Hepatocyte (in vitro differentiated cells): ENCODE data around the gene PARP6.

ENCODE experiments used
- EZH2 ChIP-seq: fragments of 200-600 bp; sonication (generic); IDR thresholded peaks from 2 replicates; pipeline ENCODE4 v1.6.1; 2016; ENCODE audit warnings: antibody characterized with exemption, mild to moderate bottlenecking, borderline replicate concordance
- EZH2phosphoT487 ChIP-seq: fragments of 200-600 bp; sonication (generic); IDR thresholded peaks from one replicate; pipeline ENCODE4 v1.6.1; 2018; ENCODE audit warnings: antibody characterized with exemption, mild to moderate bottlenecking, low read depth, moderate library complexity; ENCODE audit not compliant: unreplicated experiment, severe bottlenecking
- TF ChIP-seq, protein P1 (sequence below): fragments of 200-600 bp; sonication (generic); IDR thresholded peaks from 2 replicates; pipeline ENCODE4 v1.5.1; 2016; ENCODE audit warnings: antibody characterized with exemption, mild to moderate bottlenecking; ENCODE audit not compliant: poor library complexity

DNA sequence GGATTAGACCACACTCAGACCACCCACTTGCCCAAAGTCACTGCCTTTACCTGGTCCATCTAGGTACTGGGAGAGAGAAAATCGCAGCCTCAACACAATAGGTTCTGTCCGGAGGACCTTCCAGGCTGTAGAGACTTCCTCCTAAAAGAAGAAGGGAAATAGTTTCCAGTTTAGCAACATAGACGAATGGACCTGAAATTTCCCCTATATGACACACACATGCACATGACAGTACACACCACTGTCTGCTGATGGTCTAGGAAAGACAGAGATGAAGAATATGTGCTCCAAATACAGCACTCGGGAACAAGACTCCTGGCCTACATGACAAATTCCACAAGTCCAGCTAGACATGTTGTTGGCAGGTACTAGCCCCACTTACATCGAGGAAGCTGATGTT is 7.3 kb downstream of the PARP6 start:
- TF ChIP-seq, protein P1, sequence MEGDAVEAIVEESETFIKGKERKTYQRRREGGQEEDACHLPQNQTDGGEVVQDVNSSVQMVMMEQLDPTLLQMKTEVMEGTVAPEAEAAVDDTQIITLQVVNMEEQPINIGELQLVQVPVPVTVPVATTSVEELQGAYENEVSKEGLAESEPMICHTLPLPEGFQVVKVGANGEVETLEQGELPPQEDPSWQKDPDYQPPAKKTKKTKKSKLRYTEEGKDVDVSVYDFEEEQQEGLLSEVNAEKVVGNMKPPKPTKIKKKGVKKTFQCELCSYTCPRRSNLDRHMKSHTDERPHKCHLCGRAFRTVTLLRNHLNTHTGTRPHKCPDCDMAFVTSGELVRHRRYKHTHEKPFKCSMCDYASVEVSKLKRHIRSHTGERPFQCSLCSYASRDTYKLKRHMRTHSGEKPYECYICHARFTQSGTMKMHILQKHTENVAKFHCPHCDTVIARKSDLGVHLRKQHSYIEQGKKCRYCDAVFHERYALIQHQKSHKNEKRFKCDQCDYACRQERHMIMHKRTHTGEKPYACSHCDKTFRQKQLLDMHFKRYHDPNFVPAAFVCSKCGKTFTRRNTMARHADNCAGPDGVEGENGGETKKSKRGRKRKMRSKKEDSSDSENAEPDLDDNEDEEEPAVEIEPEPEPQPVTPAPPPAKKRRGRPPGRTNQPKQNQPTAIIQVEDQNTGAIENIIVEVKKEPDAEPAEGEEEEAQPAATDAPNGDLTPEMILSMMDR: no peak
- TF ChIP-seq EZH2 (no peak), EZH2phosphoT487 (no peak)
